SK-N-SH (cell line): ENCODE results near the gene UBR2. TPM values are rescaled to one million over a fixed set of nuclear protein-coding genes. Genes with fewer than 3 reads are reported as not detected.

Experiments used
- CTCF ChIA-PET: fragments of 300-600, 350-600 bp; formaldehyde crosslinking; extraction: SDS; loops from one replicate; lab custom pipeline; 2021; lab: Yijun Ruan, JAX
- POLR2A ChIA-PET: fragments of 350-600 bp; sonication (Branson Sonifier 250); formaldehyde crosslinking; extraction: SDS; loops from one replicate; lab custom pipeline; 2020; ENCODE audit warnings: antibody characterized with exemption, inconsistent platforms; lab: Yijun Ruan, JAX
- DNase-seq: peaks from one replicate; pipeline ENCODE4 v3.0.0; 2012
- H2AFZ ChIP-seq: fragments of 200-600 bp; sonication (generic); 2 replicates; pipeline ENCODE4 v1.8.1; 2016; ENCODE audit warnings: antibody characterized with exemption, mild to moderate bottlenecking, low read depth
- H3F3A ChIP-seq: fragments of 200-600 bp; sonication (generic); replicated peaks from 2 replicates; pipeline ENCODE3; 2016; ENCODE audit warnings: antibody characterized with exemption, mild to moderate bottlenecking; ENCODE audit not compliant: insufficient read depth
- H3K27ac ChIP-seq, 2 experiments: fragments of 200-500 bp in 1 of 2; fragments of 200-600 bp in 1 of 2; sonication (Bioruptor generic) in 1 of 2; sonication (generic), shearing (Covaris generic) in 1 of 2; 2 replicates each; pipeline versions ENCODE4 v1.5.1 to v1.6.1; 2014 to 2016; ENCODE audit warnings: low read depth in 2 of 2, inconsistent platforms in 1 of 2, low read length in 1 of 2, mild to moderate bottlenecking in 1 of 2, mixed read lengths in 1 of 2
- H3K27me3 ChIP-seq: fragments of 200-600 bp; sonication (generic), shearing (Covaris generic); 2 replicates; pipeline ENCODE4 v1.6.1; 2016; ENCODE audit warnings: mixed run types; ENCODE audit not compliant: insufficient read depth
- H3K36me3 ChIP-seq, 2 experiments: fragments of 200-500 bp in 1 of 2; fragments of 200-600 bp in 1 of 2; sonication (Bioruptor generic) in 1 of 2; sonication (generic) in 1 of 2; replicated peaks in 1 of 2; 2 replicates each; pipeline versions ENCODE3 to v1.5.1; 2014 to 2016; ENCODE audit warnings: low read length in 1 of 2, mild to moderate bottlenecking in 1 of 2; ENCODE audit not compliant: insufficient read depth in 2 of 2, control insufficient read depth in 1 of 2
- H3K4me1 ChIP-seq, 2 experiments: fragments of 200-500 bp in 1 of 2; fragments of 200-600 bp in 1 of 2; sonication (Bioruptor generic) in 1 of 2; sonication (generic), shearing (Covaris generic) in 1 of 2; 2 replicates each; pipeline versions ENCODE4 v1.5.1 to v1.6.1; 2014 to 2016; ENCODE audit warnings: low read depth in 1 of 2, low read length in 1 of 2, mixed run types in 1 of 2; ENCODE audit not compliant: insufficient read depth in 2 of 2, control insufficient read depth in 1 of 2
- H3K4me2 ChIP-seq: fragments of 200-600 bp; sonication (generic), shearing (Covaris generic); 2 replicates; pipeline ENCODE4 v1.6.1; 2017; ENCODE audit warnings: mixed run types
- H3K4me3 ChIP-seq, 2 experiments: fragments of 200-500 bp in 1 of 2; fragments of 200-600 bp in 1 of 2; sonication (Bioruptor generic) in 1 of 2; sonication (generic), shearing (Covaris generic) in 1 of 2; 2 replicates each; pipeline versions ENCODE4 v1.5.1 to v1.8.1; 2014 to 2016; ENCODE audit warnings: low read depth in 2 of 2, inconsistent platforms in 1 of 2, low read length in 1 of 2, mild to moderate bottlenecking in 1 of 2, mixed read lengths in 1 of 2, moderate library complexity in 1 of 2
- H3K79me2 ChIP-seq: fragments of 200-600 bp; sonication (generic); 2 replicates; pipeline ENCODE4 v1.8.1; 2017; ENCODE audit warnings: mild to moderate bottlenecking; ENCODE audit not compliant: insufficient read depth
- H3K9ac ChIP-seq: fragments of 200-600 bp; sonication (generic); 2 replicates; pipeline ENCODE4 v1.6.1; 2017; ENCODE audit warnings: mixed run types
- H3K9me2 ChIP-seq: fragments of 200-600 bp; sonication (generic); 2 replicates; pipeline ENCODE4 v1.6.1; 2017; ENCODE audit warnings: mixed run types
- H3K9me3 ChIP-seq: fragments of 200-600 bp; sonication (generic); 2 replicates; pipeline ENCODE4 v1.6.1; 2017; ENCODE audit warnings: mixed run types, mild to moderate bottlenecking, moderate library complexity
- H4K20me1 ChIP-seq: fragments of 200-600 bp; sonication (generic); 2 replicates; pipeline ENCODE4 v1.6.1; 2017; ENCODE audit warnings: mild to moderate bottlenecking, mixed run types; ENCODE audit not compliant: insufficient read depth
- CHD2 ChIP-seq: fragments of 150-350 bp; IDR thresholded peaks from 2 replicates; pipeline ENCODE4 v1.6.1; 2018; ENCODE audit warnings: low read length; ENCODE audit not compliant: partially characterized antibody
- CTCF ChIP-seq: fragments of 200-600 bp; sonication (generic); IDR thresholded peaks from 2 replicates; pipeline ENCODE4 v1.6.1; 2017; ENCODE audit warnings: antibody characterized with exemption, mild to moderate bottlenecking, moderate library complexity
- FOXJ3 ChIP-seq: sonication (generic); formaldehyde crosslinking; IDR thresholded peaks from 2 replicates; pipeline ENCODE4 v1.5.1; 2020; ENCODE audit warnings: mild to moderate bottlenecking, missing genetic modification reagents
- GATA2 ChIP-seq: sonication (generic); formaldehyde crosslinking; IDR thresholded peaks from 2 replicates; pipeline ENCODE4 v1.5.0; 2020; ENCODE audit warnings: mild to moderate bottlenecking, missing genetic modification reagents
- IRF3 ChIP-seq: fragments of 150-350 bp; IDR thresholded peaks from 2 replicates; pipeline ENCODE4 v1.6.1; 2016; ENCODE audit warnings: mild to moderate bottlenecking, low read depth, low read length
- JUND ChIP-seq: IDR thresholded peaks from 2 replicates; pipeline ENCODE4 v1.4.0; 2012
- MAX ChIP-seq: IDR thresholded peaks from 2 replicates; pipeline ENCODE4 v1.4.0; 2012; ENCODE audit warnings: low read depth
- NFIC ChIP-seq: IDR thresholded peaks from 2 replicates; pipeline ENCODE4 v1.4.0; 2012; ENCODE audit warnings: borderline replicate concordance
- RAD21 ChIP-seq: IDR thresholded peaks from 2 replicates; pipeline ENCODE4 v1.6.1; 2012; ENCODE audit warnings: mild to moderate bottlenecking, low read length
- RCOR1 ChIP-seq: fragments of 150-350 bp; IDR thresholded peaks from 2 replicates; pipeline ENCODE4 v1.6.1; 2017; ENCODE audit warnings: antibody characterized with exemption, low read length
- RFX5 ChIP-seq: IDR thresholded peaks from 2 replicates; pipeline ENCODE4 v1.6.1; 2012; ENCODE audit warnings: mild to moderate bottlenecking, improper control_type of control experiment, low read length
- RXRA ChIP-seq: IDR thresholded peaks from 2 replicates; pipeline ENCODE4 v1.4.0; 2012; ENCODE audit warnings: low read depth, mild to moderate bottlenecking, borderline replicate concordance
- SIN3A ChIP-seq: IDR thresholded peaks from 2 replicates; pipeline ENCODE4 v1.6.1; 2012; ENCODE audit warnings: low read depth, mild to moderate bottlenecking, low read length, moderate library complexity, borderline replicate concordance
- SMC3 ChIP-seq: IDR thresholded peaks from 2 replicates; pipeline ENCODE4 v1.6.1; 2012; ENCODE audit warnings: low read depth, low read length, improper control_type of control experiment
- ZBTB33 ChIP-seq: IDR thresholded peaks from 2 replicates; pipeline ENCODE4 v1.4.0; 2012; ENCODE audit warnings: low read depth, borderline replicate concordance
- WGBS: methylation state at CpG from one replicate; pipeline ENCODE4 v1.1.6; 2017; ENCODE audit warnings: low lambda C conversion rate; 5-methylcytosine and 5-hydroxymethylcytosine counted together
- polyA plus RNA-seq, 3 experiments: library from polyadenylated mRNA; depleted of rRNA; stranded (reverse); fragments of >200 nt; gene quantifications; 2 replicates each; pipeline ENCODE4 v1.2.3, GENCODE V29; 2012

UBR2 gene
- polyA plus RNA-seq, 1 of the 3 experiments (the other 2 are of a cell fraction), result 5.2 TPM

GRCh38 chr6:42533794-42534193 is 30.0 kb upstream of the UBR2 start (continued):
- TF ChIP-seq JUND, result no peak
- TF ChIP-seq SMC3, result no peak
- no peak for TF ChIP-seq RFX5
- no peak for TF ChIP-seq CHD2
- TF ChIP-seq NFIC, result no peak
- no peak for TF ChIP-seq RCOR1
- TF ChIP-seq SIN3A, result no peak
- TF ChIP-seq, all 33 proteins: peak for 0

- no peaks in the 10 kb centered on the region for H3K27me3 ChIP-seq
- H3F3A ChIP-seq, result no peaks in the 10 kb centered on the region
- POLR2A ChIA-PET, result no interaction called here
- H3K79me2 ChIP-seq, result no peaks in the 10 kb centered on the region
- no peak for DNase-seq
- no peak overlapping the region for H3K4me3 ChIP-seq
- no peak overlapping the region for H3K9ac ChIP-seq
- H3K4me1 ChIP-seq, result no peaks in the 10 kb centered on the region
- no peak overlapping the region for H3K27ac ChIP-seq
- H2AFZ ChIP-seq, result no peak overlapping the region
- no peak for TF ChIP-seq IRF3
- no peak for TF ChIP-seq CHD2
- TF ChIP-seq MAX, result no peak
- no peak for TF ChIP-seq RAD21
- no peak for TF ChIP-seq GATA2
- no peak for TF ChIP-seq CTCF
- TF ChIP-seq SIN3A, result no peak
- no peak for TF ChIP-seq RFX5
- no peak for TF ChIP-seq FOXJ3 (CRISPR knock-in tag)
- no peak for TF ChIP-seq RXRA
- TF ChIP-seq ZBTB33, result no peak
- WGBS, result 67% methylated on average over 1 of the region's 1 CpG
- H3K4me2 ChIP-seq, result no peak overlapping the region
- CTCF ChIA-PET, result interaction anchor here (1.0 to 6.4 kb wide), 4 partner anchors 10 to 323 kb away, joined by 3 to 58 read pairs (median 4); no protein-coding TSS in a partner anchor
- no peaks in the 10 kb centered on the region for H4K20me1 ChIP-seq
- H3K9me2 ChIP-seq, result no peaks in the 10 kb centered on the region
- H3K9me3 ChIP-seq, result no peaks in the 10 kb centered on the region
- H3K36me3 ChIP-seq, result no peaks in the 10 kb centered on the region
Measured at GRCh38 chr6:42537536-42537935, 26.3 kb upstream of the UBR2 start.
